GM19372 (cell line): ENCODE results near the gene PIPOX.

Experiments used
- ATAC-seq: cut with Tn5 transposase; IDR thresholded peaks from one replicate; pipeline ENCODE4 v1.9.1; 2021; ENCODE audit warnings: mild to moderate bottlenecking, low read depth, moderate library complexity; ENCODE audit not compliant: unreplicated experiment

Gene PIPOX

DNA sequence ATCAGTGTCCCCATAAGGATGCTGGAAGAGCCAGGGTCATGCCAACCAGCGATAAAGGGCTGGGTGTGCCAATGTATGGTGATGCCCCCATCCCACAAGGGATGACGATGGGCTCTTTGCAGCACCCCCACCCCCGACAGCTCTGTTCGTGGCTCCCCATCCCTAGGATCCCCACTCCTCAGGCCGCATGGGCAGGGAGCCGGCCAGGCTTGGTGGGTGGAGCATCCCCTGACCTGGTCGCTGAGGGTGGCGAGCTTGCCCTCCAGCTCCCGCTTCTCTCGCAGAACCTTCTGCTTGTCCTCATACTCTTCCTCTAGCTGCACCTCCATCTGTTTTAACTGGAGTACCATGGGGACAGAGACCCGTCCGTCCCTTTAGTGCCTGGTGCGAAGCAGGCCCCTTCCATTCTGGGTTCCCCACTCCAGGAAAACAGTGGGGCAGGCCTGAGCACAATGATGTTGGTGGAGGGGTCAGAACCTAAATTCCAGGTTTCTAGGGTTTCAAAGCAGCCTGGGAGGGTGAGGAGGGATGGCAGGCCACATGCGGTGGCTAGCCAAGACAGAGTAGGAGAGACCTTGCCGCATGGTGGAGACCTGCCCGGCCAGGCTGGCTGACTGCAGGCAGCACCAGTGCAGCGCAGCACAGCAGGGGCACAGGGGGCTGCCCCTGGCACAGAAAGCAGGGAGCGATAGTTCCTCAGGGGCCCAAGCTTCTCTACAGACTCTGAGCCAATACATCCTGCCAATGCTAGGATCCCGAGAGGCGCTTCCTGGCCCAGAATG, 50.3 kb downstream of the PIPOX start:
- no peak for ATAC-seq

DNA sequence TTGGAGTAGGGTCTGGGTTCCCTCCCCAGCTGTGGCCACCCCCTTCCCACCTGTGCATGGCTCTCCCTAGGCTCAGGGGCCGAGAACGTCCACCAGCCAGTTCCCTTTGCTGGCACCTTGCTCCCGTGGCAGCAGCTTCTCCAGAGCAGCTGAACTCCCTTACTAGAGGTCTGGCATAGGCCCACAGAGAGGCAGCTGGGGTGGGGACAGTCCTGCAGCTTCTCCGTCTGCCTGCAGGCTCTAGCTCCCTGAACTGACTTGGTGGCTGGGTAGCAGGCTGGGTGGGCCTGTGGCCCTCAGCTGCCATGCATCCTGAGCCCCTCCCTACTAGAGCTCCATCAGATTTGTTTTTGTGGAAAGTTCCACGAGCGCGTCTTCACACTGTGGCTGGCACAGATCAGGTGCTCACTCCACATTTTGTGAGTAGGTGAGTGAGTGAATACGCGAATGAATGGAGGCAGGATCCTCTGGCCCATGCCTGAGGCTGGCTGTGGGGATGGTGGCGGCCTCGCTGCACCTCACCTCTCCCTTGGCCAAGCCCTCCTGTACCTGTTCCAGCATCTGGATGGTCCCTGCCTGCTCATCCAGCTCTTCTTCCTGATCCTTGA, 51.3 kb downstream of the PIPOX start:
- ATAC-seq, result no peak

DNA sequence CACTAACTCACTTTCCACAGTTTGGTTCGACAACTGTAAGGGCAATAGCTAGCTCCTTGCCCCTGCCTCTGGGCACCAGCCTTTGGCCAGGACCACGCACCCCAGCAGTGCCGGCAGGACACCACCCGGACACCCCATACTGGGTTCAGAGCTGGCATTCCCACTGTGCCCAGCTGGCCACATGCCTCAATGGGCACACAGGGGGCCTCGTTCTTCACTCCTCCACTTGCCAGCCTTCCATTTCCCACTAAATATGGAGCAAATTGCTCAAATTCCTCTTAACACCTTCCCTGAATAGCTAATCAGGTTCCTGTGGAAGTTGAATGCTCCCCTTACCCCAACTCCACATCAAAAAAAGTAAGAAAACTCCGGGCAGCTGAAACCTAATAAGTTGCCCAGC, 52.5 kb downstream of the PIPOX start:
- ATAC-seq, result no peak

DNA sequence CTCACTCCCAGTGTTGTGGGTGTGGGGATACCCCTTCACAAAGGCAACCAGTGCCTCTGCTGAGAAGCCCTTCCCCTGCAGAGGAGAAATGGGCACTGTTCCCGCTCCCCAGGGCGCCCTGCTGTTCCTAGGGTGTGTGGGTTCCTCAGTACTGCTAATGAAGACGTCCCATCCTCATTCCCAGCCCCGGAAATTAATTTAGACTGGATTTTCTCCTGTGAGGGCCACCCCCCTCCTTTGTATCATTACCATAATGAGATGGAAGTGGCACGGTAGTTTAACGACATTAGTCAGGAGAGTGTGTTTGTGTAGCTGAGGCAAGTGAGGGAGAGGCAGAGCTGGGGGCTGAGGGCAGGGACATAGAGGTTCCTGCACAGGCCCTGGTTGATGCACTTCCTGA, 53.2 kb downstream of the PIPOX start:
- ATAC-seq, result no peak

DNA sequence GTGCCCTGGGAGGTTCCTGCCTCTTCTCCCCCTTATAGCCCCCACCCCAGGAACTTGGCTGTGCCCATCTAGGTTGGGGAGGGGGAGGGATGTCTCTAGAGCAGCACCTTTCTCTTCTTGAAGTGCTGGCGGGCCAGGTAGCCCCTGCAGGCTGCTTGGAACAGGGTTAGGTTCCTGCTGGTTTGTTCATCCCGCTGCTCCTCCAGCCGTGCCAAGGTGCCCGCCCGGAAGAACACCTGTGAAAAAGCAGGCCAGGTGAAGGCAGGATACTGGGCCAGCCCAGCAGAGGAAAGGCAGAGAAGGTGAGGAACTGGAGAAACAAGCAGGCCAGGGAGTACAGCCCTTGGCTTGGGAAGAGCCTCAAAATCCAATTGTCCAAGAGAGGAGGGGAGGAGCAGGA, 56.6 kb downstream of the PIPOX start:
- no peak for ATAC-seq

DNA sequence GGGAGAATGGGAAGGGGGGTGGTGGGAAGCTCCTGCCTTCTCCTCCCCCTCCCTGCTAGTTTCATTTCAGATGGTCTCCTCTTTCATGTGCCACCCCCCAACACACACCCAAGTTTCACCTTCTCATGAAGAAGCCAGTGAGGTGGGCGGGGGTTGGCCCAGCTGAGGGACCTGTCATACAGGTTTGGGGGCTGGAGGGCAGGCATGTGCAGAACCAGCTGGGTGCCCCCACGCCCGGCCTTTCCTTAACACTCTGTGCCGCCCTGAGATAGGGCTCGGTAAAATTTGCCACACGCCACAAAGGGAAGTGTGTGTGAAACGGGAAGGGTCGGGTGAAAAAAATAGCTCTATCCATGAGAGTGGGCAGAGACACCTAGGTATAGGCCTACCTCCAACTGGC, 57.4 kb downstream of the PIPOX start:
- no peak for ATAC-seq

DNA sequence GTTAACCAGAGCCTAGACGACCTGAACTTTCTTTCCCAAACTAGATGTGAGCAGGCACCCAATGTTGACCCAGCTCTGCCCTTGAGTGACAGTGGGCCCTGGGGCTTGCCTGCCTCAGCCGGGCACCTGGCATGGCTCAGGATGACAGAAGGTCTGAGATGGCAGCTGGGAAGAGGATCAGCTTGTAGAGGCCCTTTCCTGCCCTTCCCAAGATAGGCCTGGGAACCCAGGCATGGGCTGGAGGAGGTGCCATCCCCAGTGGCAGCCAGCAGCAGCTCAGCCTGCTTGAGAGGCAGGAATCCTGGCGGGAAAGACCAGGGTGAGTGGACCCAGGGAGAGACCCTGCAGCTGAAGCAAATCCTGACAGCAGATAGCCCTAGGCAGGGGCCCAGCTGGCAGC, 59.1 kb downstream of the PIPOX start:
- no peak for ATAC-seq

DNA sequence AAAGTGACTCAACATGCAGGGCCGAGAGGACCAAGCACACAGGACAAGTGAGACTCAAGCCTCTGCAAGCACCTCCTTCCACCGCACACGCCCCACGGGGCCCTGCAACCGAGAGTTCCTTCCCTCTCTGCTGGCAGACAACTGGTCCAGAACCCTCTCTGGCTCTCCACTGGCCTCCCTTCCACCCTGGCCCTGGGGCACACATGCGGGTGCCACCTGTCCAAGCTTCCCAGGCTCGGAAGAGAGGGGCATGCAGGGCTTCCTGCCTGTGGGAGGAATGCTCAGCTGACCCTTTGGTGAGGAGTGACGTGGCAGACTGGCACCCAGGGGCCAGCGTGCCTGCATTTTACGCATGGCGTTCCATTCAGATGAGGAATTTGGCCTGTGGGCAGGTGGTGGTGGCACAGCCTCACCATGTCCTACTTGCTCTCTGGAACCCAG, 59.8 kb downstream of the PIPOX start:
- ATAC-seq, result no peak

DNA sequence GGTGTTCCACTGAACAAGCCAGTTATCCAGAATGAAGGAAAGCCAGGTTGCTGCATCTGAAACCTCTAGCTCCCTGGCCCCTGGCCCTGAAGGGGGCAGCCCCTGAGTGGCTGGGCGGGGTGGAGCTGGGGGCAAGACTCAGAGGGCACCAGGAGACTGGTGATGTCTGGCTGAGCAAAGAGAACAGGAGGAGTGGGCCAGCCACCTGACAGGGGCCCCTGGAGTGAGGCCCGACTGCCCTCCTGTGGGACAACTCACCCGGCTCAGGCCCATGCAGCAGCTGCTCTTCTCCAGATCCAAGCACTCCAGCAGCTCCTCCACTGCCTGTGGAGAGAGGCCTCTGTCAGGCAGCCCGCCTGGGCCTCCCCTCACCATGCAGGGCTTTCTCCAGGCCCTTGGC, 60.4 kb downstream of the PIPOX start:
- ATAC-seq, result no peak
